GM12874 (cell line): ENCODE data around the gene FAM240B.

ENCODE experiments used
- CTCF ChIP-seq: IDR thresholded peaks from 2 replicates; pipeline ENCODE4 v1.5.1; 2011; ENCODE audit warnings: low read depth, mild to moderate bottlenecking, control low read depth, low read length, moderate library complexity; ENCODE audit not compliant: insufficient read depth

Gene FAM240B

GRCh38 chr9:38671372-38671731 is 48.6 kb downstream of the FAM240B start:
- TF ChIP-seq CTCF = no peak

- TF ChIP-seq CTCF = no peak
Measured at GRCh38 chr9:38670542-38671371, 49.2 kb downstream of the FAM240B start.

GRCh38 chr9:38668791-38669466 is 51.0 kb downstream of the FAM240B start:
- no peak for TF ChIP-seq CTCF

GRCh38 chr9:38662763-38663593 is 57.0 kb downstream of the FAM240B start:
- no peak for TF ChIP-seq CTCF

- no peak for TF ChIP-seq CTCF
Measured at GRCh38 chr9:38659538-38659937, 60.4 kb downstream of the FAM240B start.

GRCh38 chr9:38656896-38657295 is 63.0 kb downstream of the FAM240B start:
- TF ChIP-seq CTCF = no peak

GRCh38 chr9:38652486-38652885 is 67.4 kb downstream of the FAM240B start:
- TF ChIP-seq CTCF = no peak
